K562 (cell line): Measurements from ENCODE around the gene KLK7. TPM values are rescaled to one million over a fixed set of nuclear protein-coding genes. Genes with fewer than 3 reads are reported as not detected.
A peak's percentile ranks its signal among the peaks of the same experiment; 100 is the strongest.

Source experiments
- ATAC-seq: fragments of 200-7000 bp; cut with Tn5 transposase; 3 replicates; pipeline ENCODE4 v1.9.1; 2020; ENCODE audit warnings: moderate library complexity
- BruUV-seq: library from RNA; stranded (reverse); fragments of 400-500 nt; replicated peaks from 2 replicates; lab custom pipeline; 2021; lab: Mats Ljungman, UMichigan
- CTCF ChIA-PET: fragments of 300-600 bp; formaldehyde crosslinking; extraction: SDS; loops from one replicate; lab custom pipeline; 2021; ENCODE audit warnings: low intra/inter-chr PET ratio; lab: Yijun Ruan, JAX
- POLR2A ChIA-PET: fragments of 300-600, 350-650 bp; sonication (Branson Sonifier 250); formaldehyde crosslinking; extraction: SDS; loops from one replicate; lab custom pipeline; 2021; ENCODE audit warnings: antibody characterized with exemption, inconsistent platforms; lab: Yijun Ruan, JAX
- DNase-seq, 4 experiments: peaks; one replicate each; pipeline versions ENCODE4 v3.0.0 to v3.0.0-alpha.2; 2011 to 2018; ENCODE audit warnings: low spot score in 3 of 4, mixed read lengths in 3 of 4; ENCODE audit errors: extremely low read depth in 1 of 4
- FAIRE-seq: peaks from 2 replicates; lab custom pipeline; 2011; peaks lifted over from hg19 to GRCh38; lab: Jason Lieb, UNC
- H2AFZ ChIP-seq: 2 replicates; pipeline ENCODE4 v1.6.0; 2011; ENCODE audit warnings: low read depth, low read length, control low read depth, inconsistent platforms
- H3K27ac ChIP-seq: fragments of 200-600 bp; 3 replicates; pipeline ENCODE4 v1.8.0; 2011; ENCODE audit warnings: low read depth, mild to moderate bottlenecking, control low read depth, inconsistent platforms, low read length, moderate library complexity, mixed read lengths; ENCODE audit errors: extremely low read depth
- H3K27me3 ChIP-seq, 2 experiments: fragments of 300-600 bp in 1 of 2; 2 replicates in 1 of 2; 3 replicates in 1 of 2; pipeline versions ENCODE4 v1.6.0 to v1.8.0; 2011; ENCODE audit warnings: inconsistent platforms in 2 of 2, low read length in 2 of 2, mild to moderate bottlenecking in 1 of 2, mixed read lengths in 1 of 2, moderate library complexity in 1 of 2; ENCODE audit not compliant: control insufficient read depth in 2 of 2, insufficient read depth in 2 of 2
- H3K36me3 ChIP-seq: fragments of 300-600 bp; 3 replicates; pipeline ENCODE4 v1.8.0; 2011; ENCODE audit warnings: mild to moderate bottlenecking, low read length, inconsistent platforms; ENCODE audit not compliant: control insufficient read depth, insufficient read depth
- H3K4me1 ChIP-seq, 2 experiments: fragments of 200-600 bp in 1 of 2; replicated peaks in 1 of 2; 2 replicates in 1 of 2; 3 replicates in 1 of 2; pipeline versions ENCODE4 v1.5.1 to v1.8.0; 2011; ENCODE audit warnings: inconsistent platforms in 2 of 2, low read length in 2 of 2, mild to moderate bottlenecking in 1 of 2, mixed read lengths in 1 of 2, moderate library complexity in 1 of 2; ENCODE audit not compliant: control insufficient read depth in 2 of 2, insufficient read depth in 2 of 2
- H3K4me2 ChIP-seq: 2 replicates; pipeline ENCODE4 v1.6.1; 2011; ENCODE audit warnings: low read length, control low read depth, inconsistent platforms, mixed read lengths; ENCODE audit not compliant: insufficient read depth
- H3K4me3 ChIP-seq: fragments of 200-600 bp; sonication (generic), shearing (Covaris generic); 2 replicates; pipeline ENCODE4 v1.5.1; 2016; ENCODE audit warnings: control low read depth, inconsistent platforms
- H3K79me2 ChIP-seq: fragments of 200-600 bp; 3 replicates; pipeline ENCODE4 v1.8.0; 2011; ENCODE audit warnings: low read length, inconsistent platforms; ENCODE audit not compliant: control insufficient read depth, insufficient read depth
- H3K9ac ChIP-seq, 2 experiments: 2 replicates each; pipeline versions ENCODE4 v1.6.0 to v1.6.1; 2011; ENCODE audit warnings: low read depth in 2 of 2, low read length in 2 of 2, control low read depth in 1 of 2, inconsistent platforms in 1 of 2, mild to moderate bottlenecking in 1 of 2, mixed read lengths in 1 of 2; ENCODE audit not compliant: insufficient read depth in 1 of 2
- H3K9me1 ChIP-seq: one replicate; pipeline ENCODE4 v1.6.0; 2011; ENCODE audit warnings: inconsistent platforms, mild to moderate bottlenecking, low read length, moderate library complexity; ENCODE audit not compliant: control insufficient read depth, insufficient read depth
- H3K9me3 ChIP-seq: replicated peaks from 2 replicates; pipeline ENCODE4 v1.5.1; 2011; ENCODE audit warnings: low read depth, low read length, inconsistent platforms; ENCODE audit not compliant: control insufficient read depth, insufficient read depth
- H4K20me1 ChIP-seq: replicated peaks from 2 replicates; pipeline ENCODE4 v1.6.1; 2011; ENCODE audit warnings: low read length, inconsistent platforms, mixed read lengths; ENCODE audit not compliant: control insufficient read depth, insufficient read depth
- BCOR ChIP-seq: fragments of 450-650 bp; IDR thresholded peaks from 2 replicates; pipeline ENCODE4 v1.6.1; 2016
- ESRRB ChIP-seq: fragments of 250-450 bp; sonication (Bioruptor Pico); IDR thresholded peaks from 2 replicates; pipeline ENCODE4 v1.5.0; 2020; ENCODE audit warnings: mild to moderate bottlenecking, moderate library complexity, borderline replicate concordance
- NR2F6 ChIP-seq: fragments of 450-650 bp; formaldehyde crosslinking; IDR thresholded peaks from 2 replicates; pipeline ENCODE4 v1.4.0; 2020; ENCODE audit warnings: mild to moderate bottlenecking
- RBM25 ChIP-seq: fragments of 200-400 bp; formaldehyde crosslinking; IDR thresholded peaks from 2 replicates; pipeline ENCODE4 v1.6.1; 2018; ENCODE audit warnings: low read length, low read depth, moderate library complexity; ENCODE audit not compliant: severe bottlenecking
- ZNF253 ChIP-seq: fragments of 250-450 bp; sonication (Bioruptor Pico); conservative IDR thresholded peaks from 2 replicates; pipeline ENCODE4 v1.6.1; 2021; ENCODE audit warnings: mild to moderate bottlenecking
- WGBS: fragments of 100-300 bp; shearing (Covaris generic); methylation state at CpG from one replicate; pipeline ENCODE4 v1.1.6; 2016; ENCODE audit warnings: low coverage, mixed read lengths; ENCODE audit not compliant: insufficient coverage; ENCODE audit errors: missing lambda C conversion rate; 5-methylcytosine and 5-hydroxymethylcytosine counted together
- in situ Hi-C: fragments of 300-500 bp; cut with MboI; formaldehyde crosslinking; loops from 4 replicates; pipeline ENCODE4 v1.15.0; 2018; ENCODE audit warnings: inconsistent platforms, mixed read lengths
- intact Hi-C: fragments of 100-400 bp; cut with micrococcal nuclease; formaldehyde crosslinking; loops from 2 replicates; pipeline ENCODE4 v1.14.2; 2022
- polyA plus RNA-seq, 8 experiments: library from polyadenylated mRNA; depleted of rRNA in 4 of 8; stranded (reverse) in 5 of 8; unstranded in 3 of 8; fragments of >200 nt; fragmentation: Nextera tagmentation in 2 of 8; fragmentation: Illumina TruSeq in 1 of 8; extraction: Ambion mirVana in 2 of 8; extraction: Trizol in 1 of 8; gene quantifications; 2 replicates each; pipeline versions ENCODE4 v1.2.1 to v1.2.3, GENCODE V29; 2011 to 2014; ENCODE audit warnings: inconsistent platforms in 1 of 8, missing spikeins in 1 of 8
- total RNA-seq, 7 experiments: library from RNA; depleted of rRNA in 6 of 7; stranded (reverse); fragments of >200 nt in 6 of 7; fragmentation: Illumina TruSeq in 2 of 7; extraction: Trizol in 2 of 7; gene quantifications; 2 replicates each; pipeline versions ENCODE4 v1.2.1 to v1.2.3, GENCODE V29; 2011 to 2021; ENCODE audit warnings: low replicate concordance in 1 of 7
- TF ChIP-seq, protein P1 (sequence below): IDR thresholded peaks from 2 replicates; pipeline ENCODE4 v1.6.1; 2016; ENCODE audit warnings: missing genetic modification characterization, missing compliant biosample characterization

KLK7 gene
- total and polyA plus RNA-seq, 9 of the 15 experiments (the other 6 are each of a cell fraction or from before 2014, with no cell fraction given), result 0.03 TPM; not detected in 8

GRCh38 chr19:50947123-50947522, 36.6 kb downstream of the KLK7 start:
- H3K4me1 ChIP-seq, result peaks cover 0 to 8% of the 10 kb centered on the region in 2 experiments; a peak in 2 of 5 replicates
- H4K20me1 ChIP-seq, result no peaks in the 10 kb centered on the region
- ChIA-PET CTCF (no interaction called here), POLR2A (interaction anchor here (1.5 kb wide), 1 partner anchor 12 kb away, joined by 3 read pairs; no protein-coding TSS in a partner anchor)
- intact Hi-C loops, result no loop called here
- ATAC-seq, result no peak
- H3K36me3 ChIP-seq, result no peaks in the 10 kb centered on the region
- H2AFZ ChIP-seq, result no peak overlapping the region
- H3K9me1 ChIP-seq, result no peaks in the 10 kb centered on the region
- H3K9me3 ChIP-seq, result no peaks in the 10 kb centered on the region
- TF ChIP-seq RBM25 (peak; percentile 63), BCOR (peak; percentile 56), ESRRB (no peak)
- H3K9ac ChIP-seq, result no peak overlapping the region
- in situ Hi-C loops, result no loop called here
- peaks cover 8 to 24% of the 10 kb centered on the region in 2 experiments; a peak in 4 of 5 replicates for H3K27me3 ChIP-seq
- H3K27ac ChIP-seq, result no peak overlapping the region
- no peak overlapping the region for H3K4me2 ChIP-seq
- DNase-seq, result no peak
- H3K4me3 ChIP-seq, result no peak overlapping the region
- no TSS peak for BruUV-seq
- FAIRE-seq, result no peak
- WGBS, result 5% methylated on average over 4 of the region's 4 CpGs
- no peaks in the 10 kb centered on the region for H3K79me2 ChIP-seq

GRCh38 chr19:50944795-50945194, 38.9 kb downstream of the KLK7 start:
- BruUV-seq, result no TSS peak
- intact Hi-C loops, result no loop called here
- in situ Hi-C loops, result no loop called here
- H2AFZ ChIP-seq, result no peak overlapping the region
- no peaks in the 10 kb centered on the region for H4K20me1 ChIP-seq
- no peak for TF ChIP-seq ZNF253 (CRISPR knock-in tag)
- TF ChIP-seq NR2F6, result no peak
- TF ChIP-seq, protein P1, sequence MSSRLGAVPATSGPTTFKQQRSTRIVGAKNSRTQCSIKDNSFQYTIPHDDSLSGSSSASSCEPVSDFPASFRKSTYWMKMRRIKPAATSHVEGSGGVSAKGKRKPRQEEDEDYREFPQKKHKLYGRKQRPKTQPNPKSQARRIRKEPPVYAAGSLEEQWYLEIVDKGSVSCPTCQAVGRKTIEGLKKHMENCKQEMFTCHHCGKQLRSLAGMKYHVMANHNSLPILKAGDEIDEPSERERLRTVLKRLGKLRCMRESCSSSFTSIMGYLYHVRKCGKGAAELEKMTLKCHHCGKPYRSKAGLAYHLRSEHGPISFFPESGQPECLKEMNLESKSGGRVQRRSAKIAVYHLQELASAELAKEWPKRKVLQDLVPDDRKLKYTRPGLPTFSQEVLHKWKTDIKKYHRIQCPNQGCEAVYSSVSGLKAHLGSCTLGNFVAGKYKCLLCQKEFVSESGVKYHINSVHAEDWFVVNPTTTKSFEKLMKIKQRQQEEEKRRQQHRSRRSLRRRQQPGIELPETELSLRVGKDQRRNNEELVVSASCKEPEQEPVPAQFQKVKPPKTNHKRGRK, result peak; percentile 69
- H3K27ac ChIP-seq, result no peak overlapping the region
- H3K9me1 ChIP-seq, result no peaks in the 10 kb centered on the region
- no peak overlapping the region for H3K4me3 ChIP-seq
- WGBS, result 0% methylated on average over 3 of the region's 4 CpGs
- ChIA-PET POLR2A (interaction anchor here (1.0 kb wide), 1 partner anchor 10 kb away, joined by 3 read pairs; no protein-coding TSS in a partner anchor), CTCF (no interaction called here)
- H3K79me2 ChIP-seq, result no peaks in the 10 kb centered on the region
- no peak for FAIRE-seq
- H3K4me1 ChIP-seq, result peaks cover 0 to 2% of the 10 kb centered on the region in 2 experiments; a peak in 1 of 5 replicates
- peaks cover 8 to 15% of the 10 kb centered on the region in 2 experiments; a peak in 4 of 5 replicates for H3K27me3 ChIP-seq
- no peak for DNase-seq
- no peaks in the 10 kb centered on the region for H3K36me3 ChIP-seq
- H3K9me3 ChIP-seq, result no peaks in the 10 kb centered on the region
- no peak for ATAC-seq
- H3K4me2 ChIP-seq, result no peak overlapping the region
- no peak overlapping the region for H3K9ac ChIP-seq
